OCI-LY1 (cell line): ENCODE results near the gene SMPDL3A.

Experiments used
- H2AFZ ChIP-seq: fragments of 200-600 bp; sonication (generic), shearing (Covaris generic); 2 replicates; pipeline ENCODE4 v1.6.0; 2014; ENCODE audit warnings: antibody characterized with exemption, mild to moderate bottlenecking, low read length
- H3F3A ChIP-seq: fragments of 200-600 bp; sonication (generic), shearing (Covaris generic); 2 replicates; pipeline ENCODE4 v1.6.0; 2014; ENCODE audit warnings: mild to moderate bottlenecking, antibody characterized with exemption, low read length, moderate library complexity; ENCODE audit not compliant: insufficient read depth
- H3K27ac ChIP-seq: fragments of 200-600 bp; sonication (generic); 2 replicates; pipeline ENCODE4 v1.5.1; 2014; ENCODE audit warnings: low read length, mixed run types, mild to moderate bottlenecking, low read depth; ENCODE audit not compliant: poor library complexity, severe bottlenecking
- H3K27me3 ChIP-seq: fragments of 200-600 bp; sonication (generic); 2 replicates; pipeline ENCODE4 v1.6.0; 2014; ENCODE audit warnings: antibody characterized with exemption, mild to moderate bottlenecking, low read length, moderate library complexity; ENCODE audit not compliant: insufficient read depth
- H3K36me3 ChIP-seq: fragments of 200-600 bp; sonication (generic); 2 replicates; pipeline ENCODE4 v1.6.1; 2014; ENCODE audit warnings: mild to moderate bottlenecking, antibody characterized with exemption, low read length, moderate library complexity, mixed read lengths; ENCODE audit not compliant: insufficient read depth
- H3K4me1 ChIP-seq: fragments of 200-600 bp; sonication (generic); 2 replicates; pipeline ENCODE4 v1.5.1; 2014; ENCODE audit warnings: mild to moderate bottlenecking, low read length, moderate library complexity; ENCODE audit not compliant: insufficient read depth, severe bottlenecking
- H3K4me2 ChIP-seq: fragments of 200-600 bp; sonication (generic), shearing (Covaris generic); 2 replicates; pipeline ENCODE4 v1.6.1; 2014; ENCODE audit warnings: low read length
- H3K4me3 ChIP-seq: fragments of 200-600 bp; sonication (generic); 2 replicates; pipeline ENCODE4 v1.5.1; 2014; ENCODE audit warnings: low read length, low read depth, mild to moderate bottlenecking, mixed read lengths; ENCODE audit not compliant: poor library complexity, severe bottlenecking
- H3K79me2 ChIP-seq: fragments of 200-600 bp; shearing (Covaris generic); 2 replicates; pipeline ENCODE4 v1.6.1; 2016; ENCODE audit warnings: mixed run types, low read length, mixed read lengths; ENCODE audit not compliant: insufficient read depth
- H3K9ac ChIP-seq: fragments of 200-600 bp; sonication (generic), shearing (Covaris generic); 2 replicates; pipeline ENCODE4 v1.6.1; 2014; ENCODE audit warnings: mild to moderate bottlenecking, low read length, mixed read lengths
- H3K9me2 ChIP-seq: fragments of 200-600 bp; sonication (generic), shearing (Covaris generic); 2 replicates; pipeline ENCODE4 v1.6.1; 2014; ENCODE audit warnings: low read depth, mild to moderate bottlenecking, low read length, mixed read lengths
- H3K9me3 ChIP-seq: fragments of 200-600 bp; shearing (Covaris generic); 2 replicates; pipeline ENCODE4 v1.6.1; 2014; ENCODE audit warnings: low read length, mixed read lengths
- H4K20me1 ChIP-seq: fragments of 200-600 bp; sonication (generic), shearing (Covaris generic); 2 replicates; pipeline ENCODE4 v1.6.0; 2016; ENCODE audit warnings: mild to moderate bottlenecking, low read length; ENCODE audit not compliant: insufficient read depth
- EZH2 ChIP-seq: fragments of 200-600 bp; sonication (generic), shearing (Covaris generic); IDR thresholded peaks from 2 replicates; pipeline ENCODE4 v1.8.0; 2017; ENCODE audit warnings: borderline replicate concordance, mixed run types, mild to moderate bottlenecking, antibody characterized with exemption, low read length, moderate library complexity, mixed read lengths
- TF ChIP-seq, protein P1 (sequence below): fragments of 200-600 bp; sonication (generic), shearing (Covaris generic); IDR thresholded peaks from 2 replicates; pipeline ENCODE4 v1.5.1; 2017; ENCODE audit warnings: mild to moderate bottlenecking, antibody characterized with exemption, low read length, moderate library complexity, mixed read lengths

Gene SMPDL3A

DNA sequence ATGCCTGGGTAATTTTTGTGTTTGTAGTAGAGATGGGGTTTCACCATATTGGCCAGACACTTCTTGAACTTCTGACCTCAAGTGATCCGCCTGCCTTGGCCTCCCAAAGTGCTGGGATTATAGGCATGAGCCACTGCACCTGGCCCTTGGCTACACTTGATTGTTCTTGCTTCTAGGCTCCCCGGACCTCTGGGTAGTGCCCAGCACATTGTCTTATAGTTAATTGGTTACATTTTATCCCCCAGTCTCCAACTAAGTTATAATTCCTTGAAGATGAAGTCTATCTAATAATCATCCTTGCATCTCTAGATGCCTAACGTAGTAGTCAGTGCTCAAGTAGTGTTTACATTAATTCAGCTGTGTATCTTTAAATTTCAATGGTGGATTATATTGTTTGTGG lies 11.8 kb downstream of the SMPDL3A start:
- H3K9me3 ChIP-seq: no peaks in the 10 kb centered on the region
- no peaks in the 10 kb centered on the region for H3K27me3 ChIP-seq
- H4K20me1 ChIP-seq: no peaks in the 10 kb centered on the region
- TF ChIP-seq, protein P1, sequence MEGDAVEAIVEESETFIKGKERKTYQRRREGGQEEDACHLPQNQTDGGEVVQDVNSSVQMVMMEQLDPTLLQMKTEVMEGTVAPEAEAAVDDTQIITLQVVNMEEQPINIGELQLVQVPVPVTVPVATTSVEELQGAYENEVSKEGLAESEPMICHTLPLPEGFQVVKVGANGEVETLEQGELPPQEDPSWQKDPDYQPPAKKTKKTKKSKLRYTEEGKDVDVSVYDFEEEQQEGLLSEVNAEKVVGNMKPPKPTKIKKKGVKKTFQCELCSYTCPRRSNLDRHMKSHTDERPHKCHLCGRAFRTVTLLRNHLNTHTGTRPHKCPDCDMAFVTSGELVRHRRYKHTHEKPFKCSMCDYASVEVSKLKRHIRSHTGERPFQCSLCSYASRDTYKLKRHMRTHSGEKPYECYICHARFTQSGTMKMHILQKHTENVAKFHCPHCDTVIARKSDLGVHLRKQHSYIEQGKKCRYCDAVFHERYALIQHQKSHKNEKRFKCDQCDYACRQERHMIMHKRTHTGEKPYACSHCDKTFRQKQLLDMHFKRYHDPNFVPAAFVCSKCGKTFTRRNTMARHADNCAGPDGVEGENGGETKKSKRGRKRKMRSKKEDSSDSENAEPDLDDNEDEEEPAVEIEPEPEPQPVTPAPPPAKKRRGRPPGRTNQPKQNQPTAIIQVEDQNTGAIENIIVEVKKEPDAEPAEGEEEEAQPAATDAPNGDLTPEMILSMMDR: no peak
- no peak for TF ChIP-seq EZH2
- no peak overlapping the region for H3K27ac ChIP-seq
- H3K4me2 ChIP-seq: no peak overlapping the region
- no peak overlapping the region for H3K4me3 ChIP-seq
- H3K79me2 ChIP-seq: no peaks in the 10 kb centered on the region
- H3K36me3 ChIP-seq: no peaks in the 10 kb centered on the region
- H3K9ac ChIP-seq: no peak overlapping the region
- no peaks in the 10 kb centered on the region for H3F3A ChIP-seq
- H2AFZ ChIP-seq: no peak overlapping the region
- no peaks in the 10 kb centered on the region for H3K4me1 ChIP-seq
- H3K9me2 ChIP-seq: no peaks in the 10 kb centered on the region

DNA sequence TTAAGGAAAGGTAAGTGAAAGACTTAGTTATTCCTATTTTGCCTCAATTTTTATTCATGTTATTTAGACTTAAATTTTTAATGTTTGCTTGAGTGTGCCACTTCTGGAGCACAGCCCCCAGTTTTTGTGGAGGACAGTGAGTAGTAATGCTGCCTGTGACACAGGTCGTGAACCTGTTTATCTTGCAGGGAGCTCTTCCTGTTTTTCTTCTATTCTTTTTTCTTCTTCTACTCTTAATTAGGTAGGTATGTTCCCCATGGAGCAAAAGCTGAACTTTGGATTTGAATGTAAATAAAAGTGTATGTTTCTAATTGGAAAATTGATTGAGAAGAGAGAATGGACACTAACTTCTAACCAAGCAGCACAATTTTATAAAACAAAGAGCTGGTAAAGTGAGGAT lies 12.3 kb downstream of the SMPDL3A start:
- Histone ChIP-seq H3K9ac (no peak overlapping the region), H3K27me3 (no peaks in the 10 kb centered on the region), H3K4me3 (no peak overlapping the region), H3K9me3 (no peaks in the 10 kb centered on the region), H3K79me2 (no peaks in the 10 kb centered on the region), H3K9me2 (no peaks in the 10 kb centered on the region), H4K20me1 (no peaks in the 10 kb centered on the region), H2AFZ (no peak overlapping the region), H3K4me2 (no peak overlapping the region), H3F3A (no peaks in the 10 kb centered on the region), H3K36me3 (no peaks in the 10 kb centered on the region), H3K27ac (no peak overlapping the region), H3K4me1 (no peaks in the 10 kb centered on the region)
- TF ChIP-seq, protein P1: no peak
- no peak for TF ChIP-seq EZH2

DNA sequence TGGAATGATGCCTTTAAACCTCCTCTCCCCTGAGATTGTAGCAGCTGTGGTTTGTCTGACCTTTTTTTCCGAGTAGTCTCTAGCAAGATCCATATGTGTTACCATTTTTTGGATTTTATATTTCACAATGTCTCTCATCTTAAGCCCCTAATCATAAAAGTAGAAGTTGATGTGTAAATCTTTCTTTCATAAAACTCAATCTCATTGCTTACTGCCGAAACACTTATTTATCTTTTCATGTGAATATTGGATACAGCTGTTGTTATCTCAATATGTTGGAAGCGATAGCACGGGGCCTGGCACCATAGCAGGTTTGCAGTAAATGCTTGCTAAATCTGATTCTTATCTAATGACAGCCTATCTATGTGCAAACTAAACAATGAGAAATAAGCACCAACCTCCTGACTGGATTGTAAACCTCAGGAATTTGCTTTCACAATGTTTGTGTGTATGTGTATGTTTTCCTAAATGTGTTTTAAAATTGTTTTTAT lies 14.2 kb downstream of the SMPDL3A start:
- H3K9me2 ChIP-seq: no peaks in the 10 kb centered on the region
- H3F3A ChIP-seq: no peaks in the 10 kb centered on the region
- H2AFZ ChIP-seq: no peak overlapping the region
- H3K9me3 ChIP-seq: no peaks in the 10 kb centered on the region
- H3K9ac ChIP-seq: no peak overlapping the region
- no peaks in the 10 kb centered on the region for H3K36me3 ChIP-seq
- H3K4me2 ChIP-seq: no peak overlapping the region
- H3K27ac ChIP-seq: no peak overlapping the region
- no peaks in the 10 kb centered on the region for H4K20me1 ChIP-seq
- TF ChIP-seq EZH2: no peak
- TF ChIP-seq, protein P1: no peak
- no peaks in the 10 kb centered on the region for H3K27me3 ChIP-seq
- no peaks in the 10 kb centered on the region for H3K4me1 ChIP-seq
- no peaks in the 10 kb centered on the region for H3K79me2 ChIP-seq
- H3K4me3 ChIP-seq: no peak overlapping the region
